ENCODE measurements around the gene ZNF311.

Gene ZNF311

GRCh38 chr6:28983838-28984237, 21.3 kb downstream of the ZNF311 start:
- Histone ChIP-seq H3K4me3 (ENCODE audit: low read length) (no peak overlapping the region), H3K9ac (ENCODE audit: low read length) (no peak overlapping the region), H3F3A (ENCODE audit: insufficient read depth, low read length) (peaks cover 16% of the 10 kb centered on the region), H3K36me3 (replicated peaks; ENCODE audit: insufficient read depth, low read length) (no peaks in the 10 kb centered on the region), H2AFZ (ENCODE audit: low read length) (no peak overlapping the region), H3K27ac (ENCODE audit: low read length) (no peak overlapping the region), H3K79me2 (ENCODE audit: low read length) (no peaks in the 10 kb centered on the region), H3K27me3 (replicated peaks; ENCODE audit: insufficient read depth, low read length) (peaks cover 7% of the 10 kb centered on the region; the same call in 1 of the 2 replicates), H3K4me1 (ENCODE audit: low read length) (no peaks in the 10 kb centered on the region), H3K4me2 (ENCODE audit: low read depth, low read length) (no peak overlapping the region), H4K20me1 (ENCODE audit: insufficient read depth, low read length) (no peaks in the 10 kb centered on the region), H3K9me2 (replicated peaks; ENCODE audit: insufficient read depth, low read length) (no peaks in the 10 kb centered on the region), H3K9me3 (replicated peaks; ENCODE audit: insufficient read depth, low read length) (no peaks in the 10 kb centered on the region)
- TF ChIP-seq EZH2phosphoT487 (IDR thresholded peaks at IDR 0.05; ENCODE audit: low read length), result no peak
- no peak for TF ChIP-seq EZH2 (optimal IDR thresholded peaks at IDR 0.05; ENCODE audit: low read depth, low read length)
- TF ChIP-seq CTCF (IDR thresholded peaks at IDR 0.05; ENCODE audit: low read length), result no peak
- no peak for DNase-seq

DNA sequence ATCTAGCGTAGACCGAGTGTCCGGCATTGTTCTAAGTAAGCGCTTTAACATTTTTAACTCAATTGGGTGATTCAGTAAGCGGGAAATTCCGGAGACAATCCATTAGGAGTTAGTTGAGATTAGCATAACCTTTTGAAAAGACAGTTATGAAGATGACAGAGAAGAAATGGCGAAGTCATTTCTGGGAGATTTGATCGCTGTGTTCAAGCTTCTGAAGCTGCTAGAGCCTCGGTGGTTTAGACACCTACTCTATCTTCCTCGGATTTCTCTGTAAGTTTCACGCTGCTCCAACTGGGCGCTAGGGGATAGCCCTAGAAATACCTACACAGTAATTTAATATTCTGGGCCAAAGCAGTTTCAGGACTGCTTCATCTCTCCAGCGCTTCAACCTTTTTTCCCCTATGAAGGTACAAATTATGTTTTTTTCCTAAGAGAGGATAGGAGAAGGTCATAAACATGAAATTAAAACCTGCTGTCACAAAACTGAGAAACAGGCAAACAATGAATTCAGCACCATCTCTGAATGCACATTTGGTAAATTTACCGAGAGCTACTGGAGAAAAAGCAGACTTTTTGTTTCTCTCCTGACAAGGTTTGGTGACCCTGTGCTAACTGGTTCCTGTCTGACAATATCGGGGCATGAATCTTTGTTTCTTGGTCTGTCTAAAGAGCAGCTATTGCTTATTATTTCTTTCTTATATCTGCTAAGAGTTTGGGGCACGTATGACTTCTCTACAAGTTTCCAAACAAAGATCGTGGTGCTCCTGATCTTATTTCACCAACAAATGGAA, 22.4 kb downstream of the ZNF311 start:
- Histone ChIP-seq H3K79me2 (ENCODE audit: low read length) (no peaks in the 10 kb centered on the region), H3K4me2 (ENCODE audit: low read depth, low read length) (peak overlapping the region; percentile 67), H3K4me3 (ENCODE audit: low read length) (peak overlapping the region; percentile 91), H3K27me3 (replicated peaks; ENCODE audit: insufficient read depth, low read length) (peaks cover 7% of the 10 kb centered on the region; the same call in 1 of the 2 replicates), H3K9ac (ENCODE audit: low read length) (peak overlapping the region; percentile 66; the same call in 1 of the 2 replicates), H3K9me3 (replicated peaks; ENCODE audit: insufficient read depth, low read length) (no peaks in the 10 kb centered on the region), H3F3A (ENCODE audit: insufficient read depth, low read length) (peaks cover 16% of the 10 kb centered on the region), H4K20me1 (ENCODE audit: insufficient read depth, low read length) (no peaks in the 10 kb centered on the region), H3K9me2 (replicated peaks; ENCODE audit: insufficient read depth, low read length) (no peaks in the 10 kb centered on the region), H3K27ac (ENCODE audit: low read length) (peak overlapping the region; percentile 61; the same call in 1 of the 2 replicates), H3K4me1 (ENCODE audit: low read length) (no peaks in the 10 kb centered on the region), H3K36me3 (replicated peaks; ENCODE audit: insufficient read depth, low read length) (no peaks in the 10 kb centered on the region), H2AFZ (ENCODE audit: low read length) (peak overlapping the region; percentile 10)
- no peak for TF ChIP-seq EZH2phosphoT487 (IDR thresholded peaks at IDR 0.05; ENCODE audit: low read length)
- peak; percentile 24 for TF ChIP-seq CTCF (IDR thresholded peaks at IDR 0.05; ENCODE audit: low read length)
- peak; percentile 57 for DNase-seq

GRCh38 chr6:28981833-28982475, 23.2 kb downstream of the ZNF311 start:
- Histone ChIP-seq H3K79me2 (ENCODE audit: low read length) (no peaks in the 10 kb centered on the region), H3K4me2 (ENCODE audit: low read depth, low read length) (peak overlapping the region; percentile 67), H3K4me1 (ENCODE audit: low read length) (no peaks in the 10 kb centered on the region), H3K4me3 (ENCODE audit: low read length) (peak overlapping the region; percentile 91), H3K36me3 (replicated peaks; ENCODE audit: insufficient read depth, low read length) (no peaks in the 10 kb centered on the region), H3K9me2 (replicated peaks; ENCODE audit: insufficient read depth, low read length) (no peaks in the 10 kb centered on the region), H3K9ac (ENCODE audit: low read length) (peak overlapping the region; percentile 66; the same call in 1 of the 2 replicates), H3K27me3 (replicated peaks; ENCODE audit: insufficient read depth, low read length) (peaks cover 7% of the 10 kb centered on the region; the same call in 1 of the 2 replicates), H2AFZ (ENCODE audit: low read length) (peak overlapping the region; percentile 44), H3K9me3 (replicated peaks; ENCODE audit: insufficient read depth, low read length) (no peaks in the 10 kb centered on the region), H4K20me1 (ENCODE audit: insufficient read depth, low read length) (no peaks in the 10 kb centered on the region), H3K27ac (ENCODE audit: low read length) (peak overlapping the region; percentile 61; the same call in 1 of the 2 replicates), H3F3A (ENCODE audit: insufficient read depth, low read length) (peaks cover 16% of the 10 kb centered on the region)
- no peak for TF ChIP-seq EZH2 (optimal IDR thresholded peaks at IDR 0.05; ENCODE audit: low read depth, low read length)
- TF ChIP-seq EZH2phosphoT487 (IDR thresholded peaks at IDR 0.05; ENCODE audit: low read length), result no peak
- TF ChIP-seq CTCF (IDR thresholded peaks at IDR 0.05; ENCODE audit: low read length), result 0 out of 2 replicates have a peak, but pooled peaks have one; percentile 11
- peak; percentile 86 for DNase-seq
